GM23338 (cell line): ENCODE results near the gene JAKMIP1.

ENCODE experiments used
- CREB1 ChIP-seq: fragments of 250-450 bp; sonication (Bioruptor Pico); IDR thresholded peaks from 2 replicates; pipeline ENCODE4 v1.5.0; 2020; ENCODE audit warnings: low read depth, mild to moderate bottlenecking, moderate library complexity
- CTCF ChIP-seq, 2 experiments: fragments of 200-600 bp in 1 of 2; sonication (generic) in 1 of 2; conservative IDR thresholded peaks; 2 replicates each; pipeline versions ENCODE4 v1.5.1 to v1.6.1; 2016 to 2017; ENCODE audit warnings: antibody characterized with exemption in 2 of 2, low read depth in 2 of 2, mild to moderate bottlenecking in 2 of 2, moderate library complexity in 1 of 2
- EZH2 ChIP-seq: fragments of 200-600 bp; sonication (generic); IDR thresholded peaks from one replicate; pipeline ENCODE4 v1.8.0; 2017; ENCODE audit warnings: antibody characterized with exemption, mild to moderate bottlenecking, low read depth; ENCODE audit not compliant: unreplicated experiment
- EZH2phosphoT487 ChIP-seq: fragments of 200-600 bp; sonication (generic); IDR thresholded peaks from one replicate; pipeline ENCODE4 v1.8.1; 2018; ENCODE audit warnings: antibody characterized with exemption; ENCODE audit not compliant: unreplicated experiment
- JUNB ChIP-seq: IDR thresholded peaks from one replicate; pipeline ENCODE4 v1.6.1; 2016; ENCODE audit warnings: antibody characterized with exemption; ENCODE audit not compliant: unreplicated experiment
- NANOG ChIP-seq: IDR thresholded peaks from 2 replicates; pipeline ENCODE4 v1.6.1; 2016; ENCODE audit warnings: antibody characterized with exemption, borderline replicate concordance
- POLR2AphosphoS5 ChIP-seq: IDR thresholded peaks from 2 replicates; pipeline ENCODE4 v1.6.1; 2016; ENCODE audit warnings: antibody characterized with exemption, low read depth
- STAT1 ChIP-seq: IDR thresholded peaks from one replicate; pipeline ENCODE4 v1.6.1; 2016; ENCODE audit warnings: antibody characterized with exemption; ENCODE audit not compliant: unreplicated experiment
- TF ChIP-seq, protein P1 (sequence below): IDR thresholded peaks from one replicate; pipeline ENCODE4 v1.6.1; 2018; ENCODE audit warnings: antibody characterized with exemption; ENCODE audit not compliant: unreplicated experiment

DNA sequence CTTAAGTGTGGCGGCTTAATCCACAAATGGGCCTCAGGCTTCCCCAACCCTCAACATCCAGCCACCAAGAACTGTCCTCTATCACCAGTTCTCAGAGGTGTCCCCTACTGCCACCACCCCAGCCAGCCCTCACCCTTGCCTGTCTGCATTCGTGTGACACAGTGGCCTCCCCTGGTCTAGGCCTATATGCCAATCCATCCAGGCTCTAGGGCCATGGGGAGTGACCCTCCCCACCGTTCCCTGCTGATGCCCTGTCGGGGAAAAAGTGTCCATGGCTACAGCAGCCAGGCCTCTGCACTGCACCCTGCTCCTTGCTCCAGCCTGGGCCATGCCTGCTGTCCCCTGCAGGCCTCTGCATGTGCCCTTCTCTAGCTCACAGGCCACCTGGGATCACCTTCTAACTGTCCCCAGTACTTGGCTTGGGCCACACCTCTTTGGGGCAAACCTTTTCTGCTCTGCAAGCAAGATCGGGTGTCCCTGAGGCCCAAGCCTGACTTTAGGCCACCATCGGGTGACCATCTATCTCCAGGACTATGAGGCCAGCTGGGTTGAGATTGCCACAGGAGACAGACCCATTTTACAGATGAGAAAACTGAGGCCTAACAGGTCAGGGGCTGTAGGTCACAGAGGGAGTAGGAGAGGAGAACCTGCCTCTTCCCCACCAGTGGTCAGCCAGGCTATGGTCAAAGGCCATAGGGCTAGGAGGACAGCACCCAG lies 75.8 kb downstream of the JAKMIP1 start:
- TF ChIP-seq CTCF (conservative IDR thresholded peaks at IDR 0.05; ENCODE audit: low read depth in 2 of 2) (no peak), STAT1 (no peak), POLR2AphosphoS5 (no peak), EZH2 (no peak), NANOG (no peak), CREB1 (CRISPR knock-in tag) (no peak), JUNB (no peak), EZH2phosphoT487 (no peak)
- TF ChIP-seq, protein P1, sequence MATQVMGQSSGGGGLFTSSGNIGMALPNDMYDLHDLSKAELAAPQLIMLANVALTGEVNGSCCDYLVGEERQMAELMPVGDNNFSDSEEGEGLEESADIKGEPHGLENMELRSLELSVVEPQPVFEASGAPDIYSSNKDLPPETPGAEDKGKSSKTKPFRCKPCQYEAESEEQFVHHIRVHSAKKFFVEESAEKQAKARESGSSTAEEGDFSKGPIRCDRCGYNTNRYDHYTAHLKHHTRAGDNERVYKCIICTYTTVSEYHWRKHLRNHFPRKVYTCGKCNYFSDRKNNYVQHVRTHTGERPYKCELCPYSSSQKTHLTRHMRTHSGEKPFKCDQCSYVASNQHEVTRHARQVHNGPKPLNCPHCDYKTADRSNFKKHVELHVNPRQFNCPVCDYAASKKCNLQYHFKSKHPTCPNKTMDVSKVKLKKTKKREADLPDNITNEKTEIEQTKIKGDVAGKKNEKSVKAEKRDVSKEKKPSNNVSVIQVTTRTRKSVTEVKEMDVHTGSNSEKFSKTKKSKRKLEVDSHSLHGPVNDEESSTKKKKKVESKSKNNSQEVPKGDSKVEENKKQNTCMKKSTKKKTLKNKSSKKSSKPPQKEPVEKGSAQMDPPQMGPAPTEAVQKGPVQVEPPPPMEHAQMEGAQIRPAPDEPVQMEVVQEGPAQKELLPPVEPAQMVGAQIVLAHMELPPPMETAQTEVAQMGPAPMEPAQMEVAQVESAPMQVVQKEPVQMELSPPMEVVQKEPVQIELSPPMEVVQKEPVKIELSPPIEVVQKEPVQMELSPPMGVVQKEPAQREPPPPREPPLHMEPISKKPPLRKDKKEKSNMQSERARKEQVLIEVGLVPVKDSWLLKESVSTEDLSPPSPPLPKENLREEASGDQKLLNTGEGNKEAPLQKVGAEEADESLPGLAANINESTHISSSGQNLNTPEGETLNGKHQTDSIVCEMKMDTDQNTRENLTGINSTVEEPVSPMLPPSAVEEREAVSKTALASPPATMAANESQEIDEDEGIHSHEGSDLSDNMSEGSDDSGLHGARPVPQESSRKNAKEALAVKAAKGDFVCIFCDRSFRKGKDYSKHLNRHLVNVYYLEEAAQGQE: no peak
